Measurements from ENCODE around the gene NARF.

The NARF gene

DNA sequence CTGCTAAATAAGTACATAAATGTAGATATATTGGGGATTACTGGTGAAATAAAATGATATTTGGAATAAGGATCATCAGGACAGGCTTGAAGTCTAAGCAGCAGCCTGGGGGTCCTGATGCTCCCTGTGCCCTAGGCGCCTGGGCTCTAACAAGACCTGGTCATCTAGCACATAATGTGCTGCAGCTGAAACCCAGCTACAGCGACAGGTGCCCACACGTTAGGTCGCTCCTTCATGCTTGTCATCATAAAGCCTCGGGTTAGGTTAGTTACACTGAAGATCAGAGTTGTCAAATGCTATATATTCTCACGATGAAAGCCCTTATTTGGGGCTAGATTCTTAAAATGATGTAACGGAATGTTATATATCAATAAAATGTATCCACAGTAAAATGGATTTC is 11.5 kb downstream of the NARF start:
- FAIRE-seq (no peak), DNase-seq (ENCODE audit: insufficient read length, low spot score) (no peak)

DNA sequence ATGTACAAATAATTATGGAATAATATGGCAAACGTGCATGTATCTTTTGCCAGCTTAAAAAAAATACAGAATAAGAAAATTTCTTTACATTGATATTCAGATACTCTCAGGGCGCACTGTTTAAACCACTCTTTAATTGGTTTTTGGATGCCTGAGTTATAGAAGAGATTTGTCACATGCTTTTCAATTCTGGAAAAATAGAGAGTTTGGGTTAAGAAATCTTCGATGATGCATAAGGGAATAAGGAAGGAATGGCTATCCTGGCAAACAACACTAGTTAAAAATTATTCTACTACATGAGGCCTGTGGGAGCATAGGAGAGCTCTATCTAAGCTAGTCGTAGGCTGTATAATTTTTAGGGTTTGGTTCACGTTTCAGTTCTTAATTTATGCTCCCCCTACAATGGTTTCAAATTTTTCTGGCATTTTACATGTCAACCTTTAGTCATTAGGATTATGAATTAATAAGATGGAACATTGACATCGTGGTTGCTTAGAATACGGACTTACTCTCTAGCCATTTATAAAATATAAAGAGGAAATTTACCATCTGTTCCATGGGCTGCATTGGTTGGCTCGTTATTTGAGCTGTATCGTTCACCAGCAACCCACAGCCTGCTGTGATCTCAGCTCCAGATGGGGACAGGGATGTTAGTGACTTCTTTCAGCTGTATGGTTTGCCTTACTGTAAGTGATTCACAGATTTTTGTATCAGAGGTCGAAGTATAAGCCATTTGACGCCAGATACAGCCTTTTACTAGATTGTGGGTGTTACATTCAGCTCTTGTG is 15.9 kb downstream of the NARF start:
- FAIRE-seq: no peak

GRCh38 chr17:82475458-82475857 is 16.9 kb downstream of the NARF start:
- no peak for DNase-seq (ENCODE audit: insufficient read length, low spot score)

More for the DNA sequence above, 15.9 kb downstream of the NARF start:
- DNase-seq (ENCODE audit: insufficient read length, low spot score): no peak

DNA sequence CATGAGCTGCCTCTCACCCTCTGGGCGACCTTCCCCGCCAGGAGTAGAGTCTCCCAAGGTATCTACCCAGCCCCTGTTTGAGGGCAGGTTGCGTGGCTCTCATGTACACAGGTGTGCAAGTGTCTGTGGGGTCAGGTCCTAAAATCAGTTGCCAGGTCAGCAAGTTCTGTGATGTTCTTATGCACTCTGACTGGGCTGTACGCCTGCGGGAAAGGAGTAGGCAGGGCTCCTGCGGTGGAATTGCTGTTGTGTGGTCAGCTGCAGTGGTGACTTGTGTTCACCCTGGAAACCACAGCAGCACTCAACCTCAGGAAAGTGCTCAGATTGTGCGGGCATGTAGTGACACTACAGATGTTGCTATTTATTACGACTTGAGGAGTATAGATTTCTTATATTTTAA is 19.4 kb downstream of the NARF start:
- no peak for FAIRE-seq
- no peak for DNase-seq (ENCODE audit: insufficient read length, low spot score)

More at GRCh38 chr17:82475458-82475857, 16.9 kb downstream of the NARF start:
- FAIRE-seq: no peak

- DNase-seq (ENCODE audit: insufficient read length, low spot score) (no peak), FAIRE-seq (no peak)
These were observed 21.1 kb downstream of the NARF start for GRCh38 chr17:82479602-82480001.

GRCh38 chr17:82480318-82480717 is 21.8 kb downstream of the NARF start:
- no peak for FAIRE-seq
- DNase-seq (ENCODE audit: insufficient read length, low spot score): no peak

DNA sequence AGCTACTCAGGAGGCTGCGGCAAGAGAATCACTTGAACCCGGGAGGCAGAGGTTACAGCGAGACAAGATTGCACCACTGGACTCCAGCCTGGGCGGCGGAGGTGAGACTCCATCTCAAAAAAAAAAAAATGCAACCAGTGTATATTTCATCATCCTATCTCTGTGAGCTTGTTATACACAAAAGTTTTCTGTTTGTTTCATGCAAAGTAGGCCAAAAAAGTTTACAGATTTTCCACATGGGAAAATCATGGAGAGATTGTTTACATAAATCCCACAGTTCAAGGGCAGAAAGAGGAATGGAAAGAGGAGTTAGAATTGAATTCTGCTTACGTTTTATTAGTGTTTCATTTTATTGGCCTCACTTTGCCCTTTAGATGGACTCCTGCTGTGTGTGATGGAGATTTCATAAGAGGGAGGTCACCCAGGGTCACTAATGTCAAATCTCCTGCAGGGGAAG is 24.7 kb downstream of the NARF start:
- no peak for FAIRE-seq
- DNase-seq (ENCODE audit: insufficient read length, low spot score): no peak

GRCh38 chr17:82483836-82484235 is 25.3 kb downstream of the NARF start:
- no peak for DNase-seq (ENCODE audit: insufficient read length, low spot score)
- no peak for FAIRE-seq

GRCh38 chr17:82486231-82487094 is 27.9 kb downstream of the NARF start:
- no peak for DNase-seq (ENCODE audit: insufficient read length, low spot score)
- FAIRE-seq: no peak

DNA sequence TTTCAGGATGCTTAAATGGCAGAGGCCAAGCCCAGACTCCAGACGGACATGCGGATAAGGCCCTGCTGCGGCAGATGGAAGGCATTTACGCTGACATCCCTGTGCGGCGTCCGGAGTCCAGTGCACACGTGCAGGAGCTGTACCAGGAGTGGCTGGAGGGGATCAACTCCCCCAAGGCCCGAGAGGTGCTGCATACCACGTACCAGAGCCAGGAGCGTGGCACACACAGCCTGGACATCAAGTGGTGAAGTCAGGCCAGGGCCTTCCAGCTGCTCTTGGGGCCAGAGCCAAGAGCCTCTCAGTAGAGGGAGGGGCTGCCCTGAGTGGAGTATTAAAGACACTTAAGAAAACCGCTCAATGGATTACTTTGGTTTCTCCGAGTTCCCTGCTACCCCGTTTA is 29.4 kb downstream of the NARF start:
- FAIRE-seq (no peak), DNase-seq (ENCODE audit: insufficient read length, low spot score) (no peak)

DNA sequence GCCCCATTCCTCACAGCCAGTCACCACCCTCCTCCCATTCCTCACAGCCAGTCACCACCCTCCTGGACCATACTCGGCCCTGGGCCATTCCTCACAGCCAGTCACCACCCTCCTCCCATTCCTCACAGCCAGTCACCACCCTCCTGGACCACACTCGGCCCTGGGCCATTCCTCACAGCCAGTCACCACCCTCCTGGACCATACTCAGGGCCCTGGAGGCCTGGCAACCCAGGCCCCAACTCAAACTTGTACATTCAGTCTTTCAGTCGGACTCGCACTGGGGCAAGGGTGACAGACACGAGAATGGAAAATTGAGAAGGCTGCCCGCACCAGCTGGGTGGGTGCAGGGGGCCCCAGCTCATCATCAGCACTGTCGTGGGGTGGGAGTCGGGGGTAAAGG is 30.6 kb downstream of the NARF start:
- no peak for FAIRE-seq

DNA sequence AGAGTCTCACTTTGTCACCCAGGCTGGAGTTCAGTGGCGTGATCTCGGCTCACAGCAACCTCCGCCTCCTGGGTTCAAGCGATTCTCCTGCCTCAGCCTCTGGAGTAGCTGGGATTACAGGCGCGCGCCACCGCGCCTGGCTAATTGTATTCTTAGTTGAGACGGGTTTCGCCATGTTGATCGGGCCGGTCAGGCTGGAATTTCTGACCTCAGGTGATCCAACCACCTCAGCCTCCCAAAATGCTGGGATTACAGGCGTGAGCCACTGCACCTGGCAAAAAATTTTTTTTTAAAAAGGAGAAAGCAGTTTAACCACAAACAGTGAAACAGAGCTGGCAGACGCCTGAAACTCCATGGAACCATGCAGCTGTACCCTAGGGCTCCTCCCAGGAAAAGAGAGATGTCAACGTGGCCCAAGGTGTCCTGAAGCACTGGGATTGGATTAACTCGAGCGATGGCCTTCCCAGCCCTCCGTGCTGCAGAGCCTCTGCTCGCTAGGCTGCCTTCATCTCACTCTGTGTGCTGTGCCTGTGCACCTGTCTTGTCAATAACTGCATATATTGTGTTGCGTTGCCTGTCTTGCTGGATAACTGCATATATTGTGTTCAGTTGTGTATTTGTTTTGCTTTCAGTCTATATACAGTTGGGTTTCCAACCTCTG is 31.4 kb downstream of the NARF start:
- no peak for FAIRE-seq
- no peak for DNase-seq (ENCODE audit: insufficient read length, low spot score)

More for the DNA sequence above, 30.6 kb downstream of the NARF start:
- DNase-seq (ENCODE audit: insufficient read length, low spot score): no peak

GRCh38 chr17:82490512-82491195 is 32.1 kb downstream of the NARF start:
- FAIRE-seq (no peak), DNase-seq (ENCODE audit: insufficient read length, low spot score) (no peak)

- no peak for FAIRE-seq
- no peak for DNase-seq (ENCODE audit: insufficient read length, low spot score)
These were observed 32.6 kb downstream of the NARF start for GRCh38 chr17:82491196-82491530.

GRCh38 chr17:82491533-82491932 is 33.0 kb downstream of the NARF start:
- DNase-seq (ENCODE audit: insufficient read length, low spot score) (no peak), FAIRE-seq (no peak)

DNA sequence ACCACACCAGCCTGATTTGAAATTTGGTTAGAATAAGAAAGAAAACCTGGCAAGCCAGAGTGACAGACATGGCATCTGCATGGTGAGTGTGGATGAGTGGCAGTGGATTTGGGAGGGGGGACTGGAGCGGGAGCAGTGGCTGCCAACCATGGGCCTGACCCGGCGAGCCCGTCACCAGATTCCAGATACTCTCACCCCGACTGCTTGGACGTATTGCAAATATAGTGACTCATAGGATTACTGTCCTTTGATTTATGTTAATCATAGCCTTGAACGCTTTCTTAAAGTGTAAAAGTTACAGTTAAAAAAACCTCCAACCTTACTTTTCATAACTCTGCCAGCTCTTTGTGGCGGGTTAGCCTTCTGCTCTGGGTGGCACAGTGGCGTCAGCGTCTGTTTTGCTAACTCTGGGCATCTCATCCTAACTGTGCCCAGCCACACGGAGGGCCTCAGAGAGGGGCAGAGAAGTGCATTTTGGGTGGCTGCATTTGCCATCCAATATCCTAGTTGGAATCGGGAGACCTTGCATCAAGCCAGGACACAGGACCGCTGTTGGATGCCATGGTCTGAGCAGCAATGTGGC is 34.2 kb downstream of the NARF start:
- peak; percentile 54 for FAIRE-seq

GRCh38 chr17:82493226-82493781 is 34.8 kb downstream of the NARF start:
- FAIRE-seq (no peak), DNase-seq (ENCODE audit: insufficient read length, low spot score) (no peak)

More for the DNA sequence above, 34.2 kb downstream of the NARF start:
- peak; percentile 84 for DNase-seq (ENCODE audit: insufficient read length, low spot score)

DNA sequence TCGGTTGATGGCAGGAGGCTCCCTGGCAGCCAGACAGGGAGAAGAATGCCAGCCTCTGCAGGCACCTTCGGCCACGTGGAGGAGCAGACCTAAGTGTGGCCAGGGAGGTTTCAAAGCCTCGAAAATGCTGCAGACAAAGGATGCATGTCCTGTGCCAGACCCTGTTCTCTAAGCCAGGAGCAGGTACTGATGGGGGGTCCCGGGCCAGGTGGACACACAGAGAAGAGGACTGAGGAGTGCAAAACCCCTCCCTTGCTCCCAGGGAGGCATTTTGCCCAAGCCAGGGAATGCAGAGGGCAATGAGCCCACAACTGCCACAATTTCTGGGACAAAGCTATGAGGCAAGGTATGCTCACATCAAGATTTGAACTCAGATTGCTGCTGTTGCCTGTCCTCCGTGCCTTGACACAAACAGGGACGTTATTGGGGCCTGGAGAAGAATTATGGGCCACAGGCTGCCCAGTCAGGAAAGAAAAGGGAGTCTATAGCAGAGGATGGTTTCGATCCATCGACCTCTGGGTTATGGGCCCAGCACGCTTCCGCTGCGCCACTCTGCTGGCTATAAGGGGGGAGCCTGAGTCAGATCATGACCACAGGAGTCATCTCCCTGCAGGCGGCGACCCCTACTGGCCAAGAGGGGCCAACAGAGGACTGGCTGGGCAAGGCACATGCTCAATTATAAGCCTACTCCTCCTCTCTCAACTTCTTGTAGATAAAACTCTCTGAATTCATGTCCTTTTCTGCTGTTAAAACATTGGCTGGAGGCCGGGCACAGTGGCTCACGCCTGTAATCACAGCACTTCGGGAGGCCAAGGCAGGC is 35.9 kb downstream of the NARF start:
- no peak for FAIRE-seq
- peak; percentile 85 for DNase-seq (ENCODE audit: insufficient read length, low spot score)

DNA sequence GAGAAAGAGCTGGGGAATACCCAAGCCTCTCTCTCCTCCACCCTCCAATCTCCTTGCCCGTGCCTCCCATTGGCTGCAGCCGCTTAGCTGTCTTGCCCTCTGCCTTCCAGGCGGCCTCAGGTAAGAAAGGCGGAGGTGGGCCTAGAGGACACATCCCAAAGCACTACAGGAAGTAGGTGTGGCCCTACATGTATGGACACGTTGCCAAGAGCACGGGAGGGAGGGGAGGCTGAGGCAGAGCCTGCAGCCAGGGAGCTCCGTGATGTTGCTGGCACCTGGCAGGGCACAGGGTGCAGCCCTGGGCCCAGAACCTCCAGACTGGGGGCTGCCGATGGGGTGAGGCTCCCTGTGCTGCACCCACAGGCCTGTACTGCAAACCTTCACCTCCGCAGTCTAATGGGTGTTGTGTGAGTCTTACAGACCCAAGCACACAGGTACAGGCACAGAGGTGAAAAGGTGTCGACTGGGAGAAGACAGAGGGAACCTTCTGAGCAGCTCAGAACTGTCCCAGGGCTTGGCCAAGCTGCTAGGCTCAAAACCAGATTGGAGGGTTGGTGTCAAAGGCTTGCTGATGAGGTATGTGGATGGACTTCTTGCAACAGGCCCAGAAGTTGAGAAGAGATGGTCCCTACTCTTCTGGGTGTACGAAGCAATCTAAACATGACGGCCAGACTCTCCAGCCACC is 37.4 kb downstream of the NARF start:
- no peak for DNase-seq (ENCODE audit: insufficient read length, low spot score)
- FAIRE-seq: no peak
